B cell (primary cell): ENCODE results near the gene CDHR5. TPM values are rescaled to one million over a fixed set of nuclear protein-coding genes. Genes with fewer than 3 reads are reported as not detected.

ENCODE experiments used
- ATAC-seq: fragments of 200-7000 bp; cut with Tn5 transposase; one replicate; pipeline ENCODE4 v1.10.0; 2021; ENCODE audit warnings: low read depth, mild to moderate bottlenecking, moderate number of reproducible peaks, moderate library complexity
- CTCF ChIA-PET: fragments of 350-600 bp; sonication (Branson Sonifier 250); formaldehyde crosslinking; loops from one replicate; lab custom pipeline; 2021; ENCODE audit warnings: antibody characterized with exemption, inconsistent platforms; lab: Charles Lee
- POLR2A ChIA-PET: fragments of 350-600 bp; sonication (Branson Sonifier 250); formaldehyde crosslinking; loops from one replicate; lab custom pipeline; 2021; ENCODE audit warnings: antibody characterized with exemption; lab: Charles Lee
- DNase-seq: peaks from one replicate; pipeline ENCODE4 v3.0.0; 2013
- H2AFZ ChIP-seq: 2 replicates; pipeline ENCODE4 v1.6.1; 2012; ENCODE audit warnings: mild to moderate bottlenecking, low read depth, low read length; ENCODE audit not compliant: insufficient read depth, poor library complexity, severe bottlenecking
- H3K27ac ChIP-seq, 2 donors: 1 replicate in 1 of 2; 2 replicates in 1 of 2; pipeline ENCODE4 v1.5.1; 2012 to 2013; ENCODE audit warnings: low read length in 2 of 2, mild to moderate bottlenecking in 2 of 2, moderate library complexity in 1 of 2
- H3K27me3 ChIP-seq, 4 experiments: fragments of 200-600 bp in 1 of 4; sonication (generic) in 1 of 4; replicated peaks in 1 of 4; 1 replicate in 2 of 4; 2 replicates in 2 of 4; pipeline versions ENCODE4 v1.6.1 to v1.7.0; 2013 to 2016; ENCODE audit warnings: low read length in 3 of 4, mild to moderate bottlenecking in 2 of 4, mixed read lengths in 1 of 4, moderate library complexity in 1 of 4; ENCODE audit not compliant: insufficient read depth in 4 of 4, control insufficient read depth in 3 of 4; ENCODE audit errors: control extremely low read depth in 1 of 4
- H3K36me3 ChIP-seq, 2 experiments: replicated peaks in 1 of 2; 1 replicate in 1 of 2; 2 replicates in 1 of 2; pipeline versions ENCODE4 v1.6.1 to v1.7.1; 2013; ENCODE audit warnings: low read length in 1 of 2; ENCODE audit not compliant: insufficient read depth in 2 of 2, control insufficient read depth in 1 of 2; ENCODE audit errors: control extremely low read depth in 1 of 2, extremely low read depth in 1 of 2
- H3K4me1 ChIP-seq, 2 donors: fragments of 200-600 bp in 1 of 2; sonication (generic) in 1 of 2; 1 replicate in 1 of 2; 2 replicates in 1 of 2; pipeline versions ENCODE4 v1.5.1 to v1.6.1; 2013 to 2017; ENCODE audit warnings: low read length in 2 of 2; ENCODE audit not compliant: control insufficient read depth in 2 of 2, insufficient read depth in 2 of 2
- H3K4me2 ChIP-seq: replicated peaks from 2 replicates; pipeline ENCODE3; 2012; ENCODE audit warnings: mild to moderate bottlenecking, low read depth, low read length; ENCODE audit not compliant: poor library complexity, severe bottlenecking
- H3K4me3 ChIP-seq, 5 experiments: fragments of 200-600 bp in 1 of 5; sonication (generic) in 1 of 5; 1 replicate in 3 of 5; 2 replicates in 2 of 5; pipeline versions ENCODE4 v1.5.1 to v1.7.0; 2011 to 2016; ENCODE audit warnings: low read length in 4 of 5, mild to moderate bottlenecking in 4 of 5, low read depth in 2 of 5, control low read depth in 1 of 5, moderate library complexity in 1 of 5; ENCODE audit not compliant: insufficient read depth in 1 of 5; ENCODE audit errors: control extremely low read depth in 1 of 5, extremely low read depth in 1 of 5
- H3K79me2 ChIP-seq: fragments of 200-600 bp; sonication (generic); one replicate; pipeline ENCODE4 v1.6.0; 2016; ENCODE audit warnings: low read length; ENCODE audit not compliant: control insufficient read depth, insufficient read depth
- H3K9ac ChIP-seq: fragments of 200-600 bp; sonication (generic); 2 replicates; pipeline ENCODE4 v1.6.1; 2017; ENCODE audit warnings: mild to moderate bottlenecking, low read length, moderate library complexity
- H3K9me3 ChIP-seq, 3 donors: one replicate each; pipeline versions ENCODE4 v1.6.1 to v1.7.1; 2013; ENCODE audit warnings: low read length in 2 of 3; ENCODE audit not compliant: control insufficient read depth in 2 of 3, insufficient read depth in 1 of 3; ENCODE audit errors: control extremely low read depth in 1 of 3
- H4K20me1 ChIP-seq: 2 replicates; pipeline ENCODE4 v1.6.0; 2012; ENCODE audit warnings: mild to moderate bottlenecking, low read length; ENCODE audit not compliant: insufficient read depth, control insufficient read depth, poor library complexity, severe bottlenecking
- H3K27ac Mint-ChIP-seq: one replicate; pipeline ENCODE4 v1.8.0; 2021; ENCODE audit warnings: mixed read lengths
- H3K27me3 Mint-ChIP-seq: one replicate; pipeline ENCODE4 v1.8.0; 2021; ENCODE audit warnings: mixed read lengths
- H3K4me1 Mint-ChIP-seq: one replicate; pipeline ENCODE4 v1.8.0; 2021; ENCODE audit warnings: mixed read lengths
- H3K4me3 Mint-ChIP-seq: one replicate; pipeline ENCODE4 v1.8.0; 2021; ENCODE audit warnings: mixed read lengths
- H3K9me3 Mint-ChIP-seq: one replicate; pipeline ENCODE4 v1.8.0; 2022; ENCODE audit warnings: mixed read lengths; ENCODE audit not compliant: insufficient read depth
- CTCF ChIP-seq: fragments of 200-600 bp; IDR thresholded peaks from one replicate; pipeline ENCODE4 v1.8.0; 2022; ENCODE audit warnings: antibody characterized with exemption, mild to moderate bottlenecking
- EZH2 ChIP-seq: IDR thresholded peaks from 2 replicates; pipeline ENCODE4 v1.6.1; 2012; ENCODE audit warnings: borderline replicate concordance, low read depth, mild to moderate bottlenecking, moderate library complexity, low read length; ENCODE audit not compliant: insufficient read depth, poor library complexity, severe bottlenecking
- WGBS: methylation state at CpG from one replicate; pipeline ENCODE4 v1.1.5; 2013; ENCODE audit warnings: missing lambda C conversion rate; ENCODE audit not compliant: insufficient coverage; 5-methylcytosine and 5-hydroxymethylcytosine counted together
- intact Hi-C: fragments of 100-400 bp; cut with micrococcal nuclease; formaldehyde crosslinking; loops from one replicate; pipeline ENCODE4 v1.10.0; 2022
- polyA plus RNA-seq: library from polyadenylated mRNA; depleted of rRNA; stranded (reverse); fragments of >200 nt; gene quantifications from 2 replicates; pipeline ENCODE4 v1.2.3, GENCODE V29; 2012
- total RNA-seq, 2 donors: library from RNA; stranded (reverse); fragments of 120-200 nt in 1 of 2; gene quantifications; 1 replicate in 1 of 2; 2 replicates in 1 of 2; pipeline versions ENCODE4 v1.2.3 to v1.2.4, GENCODE V29; 2013 to 2022

Gene CDHR5
- total and polyA plus RNA-seq, 2 donors (not counting 1 experiment from before 2014, with no cell fraction given) = 0.09 TPM; not detected in 1

- 12% methylated on average over 67 of the region's 72 CpGs for WGBS
Observed at GRCh38 chr11:626475-627307, 1.9 kb upstream of the CDHR5 start, which contains the start of gene SCT. SCT (minus strand) TSS chr11:627181; CDS start chr11:627143, 38 bp downstream.

More at GRCh38 chr11:626475-627307, 1.9 kb upstream of the CDHR5 start, which contains the start of gene SCT:
- intact Hi-C loops = no loop called here
- Histone ChIP-seq H3K4me1 (peaks cover 21 to 26% of the 10 kb centered on the region in 2 donors), H3K4me3 (no peak within 1 kb of the TSS), H3K79me2 (no peaks in the 10 kb centered on the region), H3K4me2 (peak within 1 kb of the TSS; percentile 19), H3K27me3 (peaks cover 0 to 34% (median 11%) of the 10 kb centered on the region in 4 experiments), H3K9ac (no peak within 1 kb of the TSS), H4K20me1 (no peaks in the 10 kb centered on the region), H3K9me3 (peaks cover 0 to 8% (median 0%) of the 10 kb centered on the region in 3 donors), H3K27ac (no peak within 1 kb of the TSS), H2AFZ (no peak within 1 kb of the TSS), H3K36me3 (no peaks in the 10 kb centered on the region)
- POLR2A ChIA-PET = interaction anchor here (0.5 kb wide), 1 partner anchor 13 kb away, joined by 3 read pairs; no protein-coding TSS in a partner anchor
- Mint-ChIP-seq H3K27ac (no peak within 1 kb of the TSS), H3K4me3 (no peak within 1 kb of the TSS), H3K4me1 (peaks cover 21% of the 10 kb centered on the region), H3K9me3 (no peaks in the 10 kb centered on the region), H3K27me3 (peaks cover 26% of the 10 kb centered on the region)
- ATAC-seq (no peak), DNase-seq (peak; percentile 38)
- CTCF ChIA-PET = interaction anchor here (0.8 kb wide), 1 partner anchor 71 kb away, joined by 5 read pairs; no protein-coding TSS in a partner anchor
- no peak for TF ChIP-seq EZH2
- no peak for TF ChIP-seq CTCF
